GM12892 (cell line): ENCODE measurements around the gene SMYD5.

Experiments used
- POLR2A ChIP-seq: IDR thresholded peaks from 2 replicates; pipeline ENCODE4 v1.6.1; 2011; ENCODE audit warnings: low read depth, low read length, control low read depth
- POLR2AphosphoS5 ChIP-seq: IDR thresholded peaks from 2 replicates; pipeline ENCODE4 v1.6.1; 2011; ENCODE audit warnings: low read depth, low read length, control low read depth
- TAF1 ChIP-seq: IDR thresholded peaks from 2 replicates; pipeline ENCODE4 v1.6.1; 2011; ENCODE audit warnings: low read depth, mild to moderate bottlenecking, control low read depth, low read length, borderline replicate concordance

- TF ChIP-seq POLR2A, result no peak
- TF ChIP-seq TAF1, result no peak
- no peak for TF ChIP-seq POLR2AphosphoS5
These were observed 45.8 kb downstream of the SMYD5 start for GRCh38 chr2:73259704-73260337.
